ENCODE data around the gene IL1RAP. TPM values are rescaled to one million over a fixed set of nuclear protein-coding genes. Genes with fewer than 3 reads are reported as not detected.

The IL1RAP gene
- total RNA-seq, 1 donor from 2014 or later, result 8.2 TPM

GRCh38 chr3:190699776-190700175 is 185.9 kb downstream of the IL1RAP start:
- no peak for DNase-seq (ENCODE audit: extremely low spot score, unreplicated experiment)
- H3K27me3 Mint-ChIP-seq, result no peaks in the 10 kb centered on the region

GRCh38 chr3:190701096-190701532 is 187.2 kb downstream of the IL1RAP start:
- H3K9me3 Mint-ChIP-seq, result no peaks in the 10 kb centered on the region
- peaks cover 6% of the 10 kb centered on the region for H3K4me1 Mint-ChIP-seq (ENCODE audit: unreplicated experiment)
- no peaks in the 10 kb centered on the region for H3K36me3 Mint-ChIP-seq
- no peak for DNase-seq (ENCODE audit: extremely low spot score, unreplicated experiment)
- TF ChIP-seq, protein P1, sequence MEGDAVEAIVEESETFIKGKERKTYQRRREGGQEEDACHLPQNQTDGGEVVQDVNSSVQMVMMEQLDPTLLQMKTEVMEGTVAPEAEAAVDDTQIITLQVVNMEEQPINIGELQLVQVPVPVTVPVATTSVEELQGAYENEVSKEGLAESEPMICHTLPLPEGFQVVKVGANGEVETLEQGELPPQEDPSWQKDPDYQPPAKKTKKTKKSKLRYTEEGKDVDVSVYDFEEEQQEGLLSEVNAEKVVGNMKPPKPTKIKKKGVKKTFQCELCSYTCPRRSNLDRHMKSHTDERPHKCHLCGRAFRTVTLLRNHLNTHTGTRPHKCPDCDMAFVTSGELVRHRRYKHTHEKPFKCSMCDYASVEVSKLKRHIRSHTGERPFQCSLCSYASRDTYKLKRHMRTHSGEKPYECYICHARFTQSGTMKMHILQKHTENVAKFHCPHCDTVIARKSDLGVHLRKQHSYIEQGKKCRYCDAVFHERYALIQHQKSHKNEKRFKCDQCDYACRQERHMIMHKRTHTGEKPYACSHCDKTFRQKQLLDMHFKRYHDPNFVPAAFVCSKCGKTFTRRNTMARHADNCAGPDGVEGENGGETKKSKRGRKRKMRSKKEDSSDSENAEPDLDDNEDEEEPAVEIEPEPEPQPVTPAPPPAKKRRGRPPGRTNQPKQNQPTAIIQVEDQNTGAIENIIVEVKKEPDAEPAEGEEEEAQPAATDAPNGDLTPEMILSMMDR (conservative IDR thresholded peaks at IDR 0.05), result peak; percentile 64
- no peaks in the 10 kb centered on the region for H3K27me3 Mint-ChIP-seq
- no peak overlapping the region for H3K4me3 Mint-ChIP-seq
- H3K27ac Mint-ChIP-seq, result peak overlapping the region; percentile 5

More at GRCh38 chr3:190699776-190700175, 185.9 kb downstream of the IL1RAP start:
- H3K9me3 Mint-ChIP-seq, result no peaks in the 10 kb centered on the region
- no peak overlapping the region for H3K27ac Mint-ChIP-seq
- no peak overlapping the region for H3K4me3 Mint-ChIP-seq
- peaks cover 12% of the 10 kb centered on the region for H3K4me1 Mint-ChIP-seq (ENCODE audit: unreplicated experiment)
- TF ChIP-seq, protein P1 (conservative IDR thresholded peaks at IDR 0.05), result no peak
- H3K36me3 Mint-ChIP-seq, result no peaks in the 10 kb centered on the region

DNA sequence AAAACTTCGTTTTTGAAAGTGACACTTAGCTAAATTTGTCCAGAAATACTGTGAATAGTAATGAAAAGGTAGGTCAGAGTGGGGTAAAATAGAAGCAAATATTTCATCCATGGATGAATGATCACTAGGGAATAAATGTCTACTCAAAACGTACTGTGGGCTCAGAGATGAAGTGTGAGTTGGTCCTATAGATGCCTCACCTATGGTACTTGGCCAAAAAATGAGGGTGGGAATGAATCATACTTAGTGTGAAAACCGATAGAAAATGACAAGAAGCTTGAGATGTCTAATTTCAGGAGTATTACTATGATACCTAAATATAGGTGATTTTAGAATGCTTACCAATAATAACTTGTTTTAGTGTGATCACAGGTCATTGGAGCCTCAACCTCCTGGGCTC is 192.7 kb downstream of the IL1RAP start:
- H3K27ac Mint-ChIP-seq, result no peak overlapping the region
- TF ChIP-seq, protein P1 (conservative IDR thresholded peaks at IDR 0.05), result no peak

More for the DNA sequence above, 192.7 kb downstream of the IL1RAP start:
- Mint-ChIP-seq H3K36me3 (no peaks in the 10 kb centered on the region), H3K4me1 (ENCODE audit: unreplicated experiment) (peaks cover 6% of the 10 kb centered on the region), H3K9me3 (no peaks in the 10 kb centered on the region), H3K27me3 (no peaks in the 10 kb centered on the region), H3K4me3 (no peak overlapping the region)
- DNase-seq (ENCODE audit: extremely low spot score, unreplicated experiment), result no peak

Other genes starting within 250 kb of the IL1RAP start
- 9.7 and 11.9 TPM in 2 replicates for gene CLDN1, start 191.6 kb upstream of the IL1RAP start, total RNA-seq (ENCODE audit: low replicate concordance)
- 0.10 TPM in 1 of 2 replicates, not detected in the other for gene CLDN16, start 125.9 kb upstream of the IL1RAP start, total RNA-seq (ENCODE audit: low replicate concordance)
- gene TMEM207, start 64.2 kb upstream of the IL1RAP start, total RNA-seq (ENCODE audit: low replicate concordance), result not detected in 2 replicates